Nephron (organoid): Measurements from ENCODE around the gene FAM110D.
A peak's percentile ranks its signal among the peaks of the same experiment; 100 is the strongest.

Experiments used
- H3K27ac Mint-ChIP-seq, 3 experiments: 2 replicates each; pipeline ENCODE4 v1.8.0; 2020; ENCODE audit warnings: mixed read lengths in 3 of 3, mild to moderate bottlenecking in 2 of 3, moderate library complexity in 1 of 3
- H3K27me3 Mint-ChIP-seq: 2 replicates; pipeline ENCODE4 v1.8.0; 2021; ENCODE audit warnings: low read depth, mild to moderate bottlenecking, moderate library complexity, mixed read lengths
- H3K36me3 Mint-ChIP-seq: 2 replicates; pipeline ENCODE4 v1.8.0; 2020; ENCODE audit warnings: low read depth, mixed read lengths
- H3K4me1 Mint-ChIP-seq: 2 replicates; pipeline ENCODE4 v1.8.0; 2020; ENCODE audit warnings: mixed read lengths
- H3K4me3 Mint-ChIP-seq, 3 experiments: 2 replicates each; pipeline ENCODE4 v1.8.0; 2020; ENCODE audit warnings: mild to moderate bottlenecking in 3 of 3, mixed read lengths in 3 of 3, moderate library complexity in 2 of 3
- H3K9me3 Mint-ChIP-seq: 2 replicates; pipeline ENCODE4 v1.8.0; 2020; ENCODE audit warnings: mixed read lengths
- CTCF ChIP-seq, 3 experiments: fragments of 200-600 bp; sonication (generic); IDR thresholded peaks; one replicate each; pipeline ENCODE4 v1.5.0; 2021; ENCODE audit warnings: antibody characterized with exemption in 3 of 3; ENCODE audit not compliant: unreplicated experiment in 3 of 3

The FAM110D gene

GRCh38 chr1:26158908-26159742, at the start of gene FAM110D:
Gene FAM110D, plus strand, starts transcription at chr1:26159079. Its CDS starts 2,213 bp downstream, at chr1:26161292.
- H3K4me1 Mint-ChIP-seq, result peaks cover 49% of the 10 kb centered on the region
- peak within 1 kb of the TSS; percentile 77 to 79 (median 77) for H3K4me3 Mint-ChIP-seq
- no peak for TF ChIP-seq CTCF (IDR thresholded peaks at IDR 0.05; ENCODE audit: unreplicated experiment in 3 of 3)
- H3K36me3 Mint-ChIP-seq, result no peaks in the 10 kb centered on the region
- H3K27me3 Mint-ChIP-seq, result peaks cover 49% of the 10 kb centered on the region
- no peaks in the 10 kb centered on the region for H3K9me3 Mint-ChIP-seq
- H3K27ac Mint-ChIP-seq, result peak within 1 kb of the TSS; percentile 52 to 73 (median 60)

- Mint-ChIP-seq H3K9me3 (no peaks in the 10 kb centered on the region), H3K4me1 (peaks cover 28% of the 10 kb centered on the region), H3K36me3 (peaks cover 10% of the 10 kb centered on the region), H3K27ac (peak overlapping the region; percentile 98 to 99 (median 99)), H3K27me3 (no peaks in the 10 kb centered on the region), H3K4me3 (peak overlapping the region; percentile 92 to 99 (median 96))
- TF ChIP-seq CTCF (IDR thresholded peaks at IDR 0.05; ENCODE audit: unreplicated experiment in 3 of 3), result no peak
Measured at GRCh38 chr1:26109229-26110164, 49.4 kb upstream of the FAM110D start.

- peak overlapping the region; percentile 92 to 99 (median 96) for H3K4me3 Mint-ChIP-seq
- TF ChIP-seq CTCF (IDR thresholded peaks at IDR 0.05; ENCODE audit: unreplicated experiment in 3 of 3), result no peak
- peak overlapping the region; percentile 98 to 99 (median 99) for H3K27ac Mint-ChIP-seq
Measured at GRCh38 chr1:26110731-26111529, 47.9 kb upstream of the FAM110D start.

DNA sequence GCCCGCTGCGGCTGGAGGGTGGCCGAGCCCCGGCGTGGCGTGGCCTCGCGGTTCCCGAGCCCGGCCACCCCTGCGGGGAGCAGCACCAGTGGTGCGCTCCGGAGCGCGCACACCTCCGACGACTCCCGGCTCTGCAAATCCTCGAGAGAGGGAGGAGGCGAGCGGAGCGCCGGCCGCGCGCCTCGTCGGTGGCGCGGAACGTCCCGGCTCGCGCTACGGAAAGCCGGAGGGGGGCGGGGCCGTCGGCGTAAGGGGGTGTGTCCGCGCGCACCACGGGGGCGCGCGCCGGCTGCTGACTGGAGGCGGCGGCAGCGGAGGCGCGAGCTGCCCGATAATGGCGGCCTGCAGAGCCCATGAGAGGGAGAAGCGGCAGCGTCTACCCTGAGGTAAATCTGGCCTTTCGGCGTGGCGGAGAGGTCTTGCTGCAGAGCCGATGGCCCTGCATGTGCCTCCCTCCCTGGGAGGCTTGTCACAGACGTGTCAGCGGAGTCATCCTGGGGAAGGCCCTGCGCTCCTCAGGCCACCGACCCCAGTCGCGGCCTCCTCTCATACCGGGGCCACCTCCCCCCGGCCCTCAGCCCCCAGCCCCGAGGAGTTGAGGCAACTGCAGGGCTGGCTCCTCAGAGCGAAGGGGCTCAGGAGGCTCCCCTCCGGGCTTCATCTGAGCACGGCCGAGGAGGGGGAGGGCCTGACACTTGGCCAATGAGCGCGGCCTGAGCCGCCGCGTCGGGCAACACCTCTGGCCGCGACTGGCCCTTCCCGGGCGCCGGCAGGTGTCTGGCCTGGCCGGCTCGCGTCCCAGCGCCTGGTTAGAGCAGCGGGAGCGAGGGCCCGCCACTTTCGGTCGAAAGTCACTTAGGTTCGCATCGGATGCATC, 47.1 kb upstream of the FAM110D start, which contains the start of gene PDIK1L:
Gene PDIK1L, plus strand, starts transcription at position 295 of the 877 bp plus-strand sequence. CDS start 2,485 bp downstream, outside the sequence.
- peak within 1 kb of the TSS; percentile 93 to 99 (median 97) for H3K4me3 Mint-ChIP-seq
- peaks cover 17% of the 10 kb centered on the region for H3K36me3 Mint-ChIP-seq
- H3K27ac Mint-ChIP-seq, result peak within 1 kb of the TSS; percentile 98 to 99 (median 99)

More at GRCh38 chr1:26110731-26111529, 47.9 kb upstream of the FAM110D start:
- H3K9me3 Mint-ChIP-seq, result no peaks in the 10 kb centered on the region
- H3K27me3 Mint-ChIP-seq, result no peaks in the 10 kb centered on the region
- peaks cover 17% of the 10 kb centered on the region for H3K36me3 Mint-ChIP-seq
- H3K4me1 Mint-ChIP-seq, result peaks cover 30% of the 10 kb centered on the region

More for the DNA sequence above, 47.1 kb upstream of the FAM110D start, which contains the start of gene PDIK1L:
- Mint-ChIP-seq H3K9me3 (no peaks in the 10 kb centered on the region), H3K27me3 (no peaks in the 10 kb centered on the region), H3K4me1 (peaks cover 30% of the 10 kb centered on the region)
- no peak for TF ChIP-seq CTCF (IDR thresholded peaks at IDR 0.05; ENCODE audit: unreplicated experiment in 3 of 3)
